Measurements from ENCODE around the gene RCBTB2. TPM values are rescaled to one million over a fixed set of nuclear protein-coding genes. Genes with fewer than 3 reads are reported as not detected.
A peak's percentile ranks its signal among the peaks of the same experiment; 100 is the strongest.

The RCBTB2 gene
- total and polyA plus RNA-seq, 12 donors = 9.8 to 36.4 (median 16.9) TPM

DNA sequence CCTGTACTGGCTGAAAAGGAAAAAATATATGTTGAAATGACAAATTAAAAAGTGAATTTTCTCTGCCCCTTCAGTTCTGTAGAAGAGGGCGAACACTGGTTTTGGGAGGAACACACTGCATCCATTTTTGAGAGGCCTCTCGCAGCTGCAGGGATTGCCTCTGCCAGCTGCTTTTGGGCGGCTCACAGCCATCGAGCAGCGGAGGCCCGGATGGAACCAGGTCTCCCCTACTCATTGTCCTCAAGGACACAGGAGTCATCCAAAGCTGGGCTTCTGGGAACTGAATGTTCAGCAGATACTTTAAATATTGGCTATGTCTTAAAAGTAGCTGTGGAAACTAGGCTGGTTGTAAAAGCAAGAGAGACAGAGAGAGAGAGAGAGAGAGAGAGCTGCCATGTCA, 17.1 kb downstream of the RCBTB2 start:
- Histone ChIP-seq H3K27me3 (no peaks in the 10 kb centered on the region), H3K4me3 (no peak overlapping the region), H3K4me1 (replicated peaks in 1 of 2) (peaks cover 0 to 2% of the 10 kb centered on the region in 2 donors), H3K27ac (no peak overlapping the region), H3K9me3 (replicated peaks in 1 of 3) (no peaks in the 10 kb centered on the region), H3K36me3 (replicated peaks in 1 of 2) (no peaks in the 10 kb centered on the region)
- TF ChIP-seq, protein P1, sequence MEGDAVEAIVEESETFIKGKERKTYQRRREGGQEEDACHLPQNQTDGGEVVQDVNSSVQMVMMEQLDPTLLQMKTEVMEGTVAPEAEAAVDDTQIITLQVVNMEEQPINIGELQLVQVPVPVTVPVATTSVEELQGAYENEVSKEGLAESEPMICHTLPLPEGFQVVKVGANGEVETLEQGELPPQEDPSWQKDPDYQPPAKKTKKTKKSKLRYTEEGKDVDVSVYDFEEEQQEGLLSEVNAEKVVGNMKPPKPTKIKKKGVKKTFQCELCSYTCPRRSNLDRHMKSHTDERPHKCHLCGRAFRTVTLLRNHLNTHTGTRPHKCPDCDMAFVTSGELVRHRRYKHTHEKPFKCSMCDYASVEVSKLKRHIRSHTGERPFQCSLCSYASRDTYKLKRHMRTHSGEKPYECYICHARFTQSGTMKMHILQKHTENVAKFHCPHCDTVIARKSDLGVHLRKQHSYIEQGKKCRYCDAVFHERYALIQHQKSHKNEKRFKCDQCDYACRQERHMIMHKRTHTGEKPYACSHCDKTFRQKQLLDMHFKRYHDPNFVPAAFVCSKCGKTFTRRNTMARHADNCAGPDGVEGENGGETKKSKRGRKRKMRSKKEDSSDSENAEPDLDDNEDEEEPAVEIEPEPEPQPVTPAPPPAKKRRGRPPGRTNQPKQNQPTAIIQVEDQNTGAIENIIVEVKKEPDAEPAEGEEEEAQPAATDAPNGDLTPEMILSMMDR (IDR thresholded peaks at IDR 0.05) = no peak
- TF ChIP-seq POLR2A (IDR thresholded peaks at IDR 0.05) = no peak
- DNase-seq = no peak
- 83 to 93% (median 92%) methylated on average over 6 of the region's 6 CpGs for WGBS, 4 donors
- intact Hi-C loops (cut with DNase I) = no loop called here

DNA sequence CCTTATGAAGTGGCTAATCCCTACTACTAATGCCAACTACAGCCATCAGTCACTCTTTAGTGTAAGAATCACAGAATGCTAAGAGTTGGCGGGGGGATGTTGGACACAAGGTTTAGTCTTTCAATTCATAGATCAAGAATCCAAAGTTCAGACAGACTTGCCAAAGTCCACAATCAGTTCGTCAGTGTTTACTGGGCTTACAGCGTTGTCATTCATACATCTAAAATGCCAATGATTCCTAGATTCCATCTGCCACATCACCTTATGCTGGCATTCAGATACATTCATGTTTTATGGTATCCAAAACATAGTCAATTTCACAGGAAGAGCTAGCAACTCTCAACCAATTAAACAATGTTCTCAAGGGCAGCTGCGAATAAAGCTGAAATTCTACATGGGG, 18.1 kb downstream of the RCBTB2 start:
- DNase-seq = no peak
- Histone ChIP-seq H3K9me3 (replicated peaks in 1 of 3) (no peaks in the 10 kb centered on the region), H3K27me3 (no peaks in the 10 kb centered on the region), H3K27ac (no peak overlapping the region), H3K4me1 (replicated peaks in 1 of 2) (peaks cover 0 to 11% of the 10 kb centered on the region in 2 donors), H3K4me3 (no peak overlapping the region), H3K36me3 (replicated peaks in 1 of 2) (no peaks in the 10 kb centered on the region)
- WGBS, 4 donors = 95 to 100% (median 96%) methylated on average over 4 of the region's 4 CpGs
- intact Hi-C loops (cut with DNase I) = no loop called here
- TF ChIP-seq, protein P1 (IDR thresholded peaks at IDR 0.05) = no peak

DNA sequence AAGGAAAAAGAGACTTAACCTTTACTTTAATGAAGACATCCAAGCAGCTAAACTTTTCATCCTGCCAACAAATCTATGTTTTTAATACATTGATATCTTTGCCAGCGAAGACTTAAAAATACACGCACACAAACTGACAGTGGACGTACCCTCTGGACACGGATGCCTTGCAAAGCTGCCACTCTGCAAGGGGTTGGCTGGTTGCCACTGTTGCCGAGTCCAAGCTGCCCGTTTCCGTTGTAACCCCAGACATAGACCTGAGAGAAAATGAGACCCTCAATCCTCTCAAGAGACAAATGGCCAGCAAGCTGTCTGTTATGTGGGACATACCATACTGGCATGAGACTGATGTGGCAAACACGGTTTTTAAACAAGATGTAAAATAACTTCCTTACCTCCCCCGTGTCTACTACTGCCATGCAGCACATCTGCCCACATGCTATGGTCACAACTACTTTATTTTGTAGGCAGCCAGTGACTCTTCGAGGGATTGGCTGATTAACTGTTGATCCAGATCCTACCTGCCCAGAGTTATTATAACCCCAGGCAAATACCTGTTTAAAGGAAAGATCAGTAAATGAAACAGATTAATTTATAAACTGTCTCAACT, 21.2 kb downstream of the RCBTB2 start:
- Histone ChIP-seq H3K27me3 (no peaks in the 10 kb centered on the region), H3K4me1 (replicated peaks in 1 of 2) (peaks cover 0 to 12% of the 10 kb centered on the region in 2 donors), H3K27ac (no peak overlapping the region), H3K4me3 (no peak overlapping the region), H3K36me3 (replicated peaks in 1 of 2) (no peaks in the 10 kb centered on the region), H3K9me3 (replicated peaks in 1 of 3) (no peaks in the 10 kb centered on the region)
- intact Hi-C loops (cut with DNase I) = no loop called here
- TF ChIP-seq, protein P1 (IDR thresholded peaks at IDR 0.05) = no peak
- TF ChIP-seq POLR2A (IDR thresholded peaks at IDR 0.05) = no peak
- 74 to 84% (median 81%) methylated on average over 10 of the region's 10 CpGs for WGBS, 4 donors
- peak in 1 of 7 donors; percentile 50 for DNase-seq

DNA sequence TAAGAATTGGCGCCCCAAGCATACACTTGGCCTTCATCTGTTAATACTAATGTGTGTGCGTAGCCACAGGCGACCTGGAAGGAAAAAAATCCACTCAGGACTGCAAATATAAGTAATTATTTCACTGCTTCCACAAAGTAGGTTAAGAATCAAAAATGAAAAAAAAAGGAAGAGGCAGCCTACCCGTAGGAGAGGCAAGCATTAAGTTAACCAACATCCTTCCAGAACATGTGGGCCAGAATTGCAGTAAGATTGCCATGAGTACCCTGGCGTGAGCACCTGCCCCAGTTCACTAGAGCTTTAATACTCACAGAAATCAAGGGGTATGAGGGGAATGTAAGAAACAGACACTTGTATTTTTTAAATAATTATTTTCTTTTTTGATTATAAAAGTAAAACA, 22.2 kb downstream of the RCBTB2 start:
- no peak for DNase-seq
- Histone ChIP-seq H3K9me3 (replicated peaks in 1 of 3) (no peaks in the 10 kb centered on the region), H3K4me1 (replicated peaks in 1 of 2) (peaks cover 0 to 16% of the 10 kb centered on the region in 2 donors), H3K27ac (no peak overlapping the region), H3K36me3 (replicated peaks in 1 of 2) (no peaks in the 10 kb centered on the region), H3K27me3 (no peaks in the 10 kb centered on the region), H3K4me3 (no peak overlapping the region)
- intact Hi-C loops (cut with DNase I) = no loop called here
- WGBS, 4 donors = 86 to 91% (median 90%) methylated on average over 5 of the region's 5 CpGs
- TF ChIP-seq, protein P1 (IDR thresholded peaks at IDR 0.05) = no peak
- no peak for TF ChIP-seq POLR2A (IDR thresholded peaks at IDR 0.05)
